B cell (primary cell): ENCODE measurements around the gene POU4F3. TPM values are rescaled to one million over a fixed set of nuclear protein-coding genes. Genes with fewer than 3 reads are reported as not detected.

Experiments used
- ATAC-seq: fragments of 200-7000 bp; cut with Tn5 transposase; one replicate; pipeline ENCODE4 v1.10.0; 2021; ENCODE audit warnings: low read depth, mild to moderate bottlenecking, moderate number of reproducible peaks, moderate library complexity
- CTCF ChIA-PET: fragments of 350-600 bp; sonication (Branson Sonifier 250); formaldehyde crosslinking; loops from one replicate; lab custom pipeline; 2021; ENCODE audit warnings: antibody characterized with exemption, inconsistent platforms; lab: Charles Lee
- POLR2A ChIA-PET: fragments of 350-600 bp; sonication (Branson Sonifier 250); formaldehyde crosslinking; loops from one replicate; lab custom pipeline; 2021; ENCODE audit warnings: antibody characterized with exemption; lab: Charles Lee
- DNase-seq: peaks from one replicate; pipeline ENCODE4 v3.0.0; 2013
- H2AFZ ChIP-seq: 2 replicates; pipeline ENCODE4 v1.6.1; 2012; ENCODE audit warnings: mild to moderate bottlenecking, low read depth, low read length; ENCODE audit not compliant: insufficient read depth, poor library complexity, severe bottlenecking
- H3K27ac ChIP-seq, 2 donors: 1 replicate in 1 of 2; 2 replicates in 1 of 2; pipeline ENCODE4 v1.5.1; 2012 to 2013; ENCODE audit warnings: low read length in 2 of 2, mild to moderate bottlenecking in 2 of 2, moderate library complexity in 1 of 2
- H3K27me3 ChIP-seq, 4 experiments: fragments of 200-600 bp in 1 of 4; sonication (generic) in 1 of 4; replicated peaks in 1 of 4; 1 replicate in 2 of 4; 2 replicates in 2 of 4; pipeline versions ENCODE4 v1.6.1 to v1.7.0; 2013 to 2016; ENCODE audit warnings: low read length in 3 of 4, mild to moderate bottlenecking in 2 of 4, mixed read lengths in 1 of 4, moderate library complexity in 1 of 4; ENCODE audit not compliant: insufficient read depth in 4 of 4, control insufficient read depth in 3 of 4; ENCODE audit errors: control extremely low read depth in 1 of 4
- H3K36me3 ChIP-seq, 2 experiments: replicated peaks in 1 of 2; 1 replicate in 1 of 2; 2 replicates in 1 of 2; pipeline versions ENCODE4 v1.6.1 to v1.7.1; 2013; ENCODE audit warnings: low read length in 1 of 2; ENCODE audit not compliant: insufficient read depth in 2 of 2, control insufficient read depth in 1 of 2; ENCODE audit errors: control extremely low read depth in 1 of 2, extremely low read depth in 1 of 2
- H3K4me1 ChIP-seq, 2 donors: fragments of 200-600 bp in 1 of 2; sonication (generic) in 1 of 2; 1 replicate in 1 of 2; 2 replicates in 1 of 2; pipeline versions ENCODE4 v1.5.1 to v1.6.1; 2013 to 2017; ENCODE audit warnings: low read length in 2 of 2; ENCODE audit not compliant: control insufficient read depth in 2 of 2, insufficient read depth in 2 of 2
- H3K4me2 ChIP-seq: replicated peaks from 2 replicates; pipeline ENCODE3; 2012; ENCODE audit warnings: mild to moderate bottlenecking, low read depth, low read length; ENCODE audit not compliant: poor library complexity, severe bottlenecking
- H3K4me3 ChIP-seq, 5 experiments: fragments of 200-600 bp in 1 of 5; sonication (generic) in 1 of 5; 1 replicate in 3 of 5; 2 replicates in 2 of 5; pipeline versions ENCODE4 v1.5.1 to v1.7.0; 2011 to 2016; ENCODE audit warnings: low read length in 4 of 5, mild to moderate bottlenecking in 4 of 5, low read depth in 2 of 5, control low read depth in 1 of 5, moderate library complexity in 1 of 5; ENCODE audit not compliant: insufficient read depth in 1 of 5; ENCODE audit errors: control extremely low read depth in 1 of 5, extremely low read depth in 1 of 5
- H3K79me2 ChIP-seq: fragments of 200-600 bp; sonication (generic); one replicate; pipeline ENCODE4 v1.6.0; 2016; ENCODE audit warnings: low read length; ENCODE audit not compliant: control insufficient read depth, insufficient read depth
- H3K9ac ChIP-seq: fragments of 200-600 bp; sonication (generic); 2 replicates; pipeline ENCODE4 v1.6.1; 2017; ENCODE audit warnings: mild to moderate bottlenecking, low read length, moderate library complexity
- H3K9me3 ChIP-seq, 3 donors: one replicate each; pipeline versions ENCODE4 v1.6.1 to v1.7.1; 2013; ENCODE audit warnings: low read length in 2 of 3; ENCODE audit not compliant: control insufficient read depth in 2 of 3, insufficient read depth in 1 of 3; ENCODE audit errors: control extremely low read depth in 1 of 3
- H4K20me1 ChIP-seq: 2 replicates; pipeline ENCODE4 v1.6.0; 2012; ENCODE audit warnings: mild to moderate bottlenecking, low read length; ENCODE audit not compliant: insufficient read depth, control insufficient read depth, poor library complexity, severe bottlenecking
- H3K27ac Mint-ChIP-seq: one replicate; pipeline ENCODE4 v1.8.0; 2021; ENCODE audit warnings: mixed read lengths
- H3K27me3 Mint-ChIP-seq: one replicate; pipeline ENCODE4 v1.8.0; 2021; ENCODE audit warnings: mixed read lengths
- H3K4me1 Mint-ChIP-seq: one replicate; pipeline ENCODE4 v1.8.0; 2021; ENCODE audit warnings: mixed read lengths
- H3K4me3 Mint-ChIP-seq: one replicate; pipeline ENCODE4 v1.8.0; 2021; ENCODE audit warnings: mixed read lengths
- H3K9me3 Mint-ChIP-seq: one replicate; pipeline ENCODE4 v1.8.0; 2022; ENCODE audit warnings: mixed read lengths; ENCODE audit not compliant: insufficient read depth
- CTCF ChIP-seq: fragments of 200-600 bp; IDR thresholded peaks from one replicate; pipeline ENCODE4 v1.8.0; 2022; ENCODE audit warnings: antibody characterized with exemption, mild to moderate bottlenecking
- EZH2 ChIP-seq: IDR thresholded peaks from 2 replicates; pipeline ENCODE4 v1.6.1; 2012; ENCODE audit warnings: borderline replicate concordance, low read depth, mild to moderate bottlenecking, moderate library complexity, low read length; ENCODE audit not compliant: insufficient read depth, poor library complexity, severe bottlenecking
- WGBS: methylation state at CpG from one replicate; pipeline ENCODE4 v1.1.5; 2013; ENCODE audit warnings: missing lambda C conversion rate; ENCODE audit not compliant: insufficient coverage; 5-methylcytosine and 5-hydroxymethylcytosine counted together
- intact Hi-C: fragments of 100-400 bp; cut with micrococcal nuclease; formaldehyde crosslinking; loops from one replicate; pipeline ENCODE4 v1.10.0; 2022
- polyA minus RNA-seq: library from RNA; depleted of rRNA, polyadenylated mRNA; stranded (reverse); fragments of >200 nt; gene quantifications from 2 replicates; pipeline ENCODE4 v1.2.3, GENCODE V29; 2012
- polyA plus RNA-seq: library from polyadenylated mRNA; depleted of rRNA; stranded (reverse); fragments of >200 nt; gene quantifications from 2 replicates; pipeline ENCODE4 v1.2.3, GENCODE V29; 2012
- total RNA-seq, 2 donors: library from RNA; stranded (reverse); fragments of 120-200 nt in 1 of 2; gene quantifications; 1 replicate in 1 of 2; 2 replicates in 1 of 2; pipeline versions ENCODE4 v1.2.3 to v1.2.4, GENCODE V29; 2013 to 2022

Gene POU4F3
- total RNA-seq: not detected in 2 replicates
- 0.07 TPM for total RNA-seq (2013)
- polyA plus RNA-seq: 0.04 TPM in 2 replicates
- 0.14 TPM in 1 of 2 replicates, not detected in the other for polyA minus RNA-seq

GRCh38 chr5:146338774-146339714 is at the start of gene POU4F3:
Gene POU4F3, plus strand, starts transcription at chr5:146338839. Its CDS starts 274 bp downstream, at chr5:146339113.
- CTCF ChIA-PET: no interaction called here
- Histone ChIP-seq H2AFZ (no peak within 1 kb of the TSS), H3K4me1 (peaks cover 4 to 5% of the 10 kb centered on the region in 2 donors), H3K27ac (no peak within 1 kb of the TSS), H3K27me3 (peaks cover 0 to 84% (median 46%) of the 10 kb centered on the region in 4 experiments), H3K79me2 (no peaks in the 10 kb centered on the region), H3K9me3 (peaks cover 0 to 35% (median 0%) of the 10 kb centered on the region in 3 donors), H3K4me3 (no peak within 1 kb of the TSS), H3K9ac (no peak within 1 kb of the TSS), H3K36me3 (no peaks in the 10 kb centered on the region), H4K20me1 (no peaks in the 10 kb centered on the region), H3K4me2 (no peak within 1 kb of the TSS)
- H3K27ac Mint-ChIP-seq: no peak within 1 kb of the TSS
- TF ChIP-seq CTCF (no peak), EZH2 (no peak)
- peaks cover 2% of the 10 kb centered on the region for H3K4me1 Mint-ChIP-seq
- intact Hi-C loops: no loop called here
- peaks cover 80% of the 10 kb centered on the region for H3K27me3 Mint-ChIP-seq
- 9% methylated on average over 69 of the region's 70 CpGs for WGBS
- ATAC-seq (no peak), DNase-seq (no peak)
- H3K4me3 Mint-ChIP-seq: no peak within 1 kb of the TSS
- H3K9me3 Mint-ChIP-seq: no peaks in the 10 kb centered on the region
- POLR2A ChIA-PET: no interaction called here

- H3K4me1 Mint-ChIP-seq: no peaks in the 10 kb centered on the region
- Histone ChIP-seq H3K4me1 (no peaks in the 10 kb centered on the region), H3K79me2 (no peaks in the 10 kb centered on the region), H3K9me3 (no peaks in the 10 kb centered on the region), H4K20me1 (no peaks in the 10 kb centered on the region), H3K4me2 (no peak overlapping the region), H3K27ac (no peak overlapping the region), H3K9ac (no peak overlapping the region), H2AFZ (no peak overlapping the region), H3K36me3 (peaks cover 0 to 2% of the 10 kb centered on the region in 2 experiments), H3K4me3 (no peak overlapping the region), H3K27me3 (no peaks in the 10 kb centered on the region)
- H3K27me3 Mint-ChIP-seq: no peaks in the 10 kb centered on the region
- no peaks in the 10 kb centered on the region for H3K9me3 Mint-ChIP-seq
- ATAC-seq: no peak
- TF ChIP-seq EZH2 (no peak), CTCF (no peak)
- H3K4me3 Mint-ChIP-seq: no peak overlapping the region
- POLR2A ChIA-PET: no interaction called here
- no peak overlapping the region for H3K27ac Mint-ChIP-seq
- DNase-seq: no peak
- no CpG with 5 or more reads among the region's 2 CpGs for WGBS
- intact Hi-C loops: no loop called here
- CTCF ChIA-PET: interaction anchor here (1.2 to 1.5 kb wide), 2 partner anchors 8 to 138 kb away, joined by 5 to 6 read pairs; no protein-coding TSS in a partner anchor
Measured at GRCh38 chr5:146290318-146290717, 48.3 kb upstream of the POU4F3 start.
